ENCODE data around the gene TEX10.

GRCh38 chr9:100285080-100285479, 67.7 kb downstream of the TEX10 start:
- TF ChIP-seq CTCF (conservative IDR thresholded peaks at IDR 0.05 in 1 of 2, IDR thresholded peaks at IDR 0.05 in 1 of 2; ENCODE audit: low read depth in 1 of 2, low read length in 2 of 2) (no peak), EZH2 (IDR thresholded peaks at IDR 0.05; ENCODE audit: low read length, missing control alignments) (no peak)
